ENCODE measurements around the gene CCNG2. TPM values are rescaled to one million over a fixed set of nuclear protein-coding genes. Genes with fewer than 3 reads are reported as not detected.

CCNG2 gene
- polyA plus RNA-seq, 10 donors, result 93.5 to 148 (median 120) TPM

GRCh38 chr4:77145842-77146185, 11.2 kb upstream of the CCNG2 start:
- no peak for DNase-seq

DNA sequence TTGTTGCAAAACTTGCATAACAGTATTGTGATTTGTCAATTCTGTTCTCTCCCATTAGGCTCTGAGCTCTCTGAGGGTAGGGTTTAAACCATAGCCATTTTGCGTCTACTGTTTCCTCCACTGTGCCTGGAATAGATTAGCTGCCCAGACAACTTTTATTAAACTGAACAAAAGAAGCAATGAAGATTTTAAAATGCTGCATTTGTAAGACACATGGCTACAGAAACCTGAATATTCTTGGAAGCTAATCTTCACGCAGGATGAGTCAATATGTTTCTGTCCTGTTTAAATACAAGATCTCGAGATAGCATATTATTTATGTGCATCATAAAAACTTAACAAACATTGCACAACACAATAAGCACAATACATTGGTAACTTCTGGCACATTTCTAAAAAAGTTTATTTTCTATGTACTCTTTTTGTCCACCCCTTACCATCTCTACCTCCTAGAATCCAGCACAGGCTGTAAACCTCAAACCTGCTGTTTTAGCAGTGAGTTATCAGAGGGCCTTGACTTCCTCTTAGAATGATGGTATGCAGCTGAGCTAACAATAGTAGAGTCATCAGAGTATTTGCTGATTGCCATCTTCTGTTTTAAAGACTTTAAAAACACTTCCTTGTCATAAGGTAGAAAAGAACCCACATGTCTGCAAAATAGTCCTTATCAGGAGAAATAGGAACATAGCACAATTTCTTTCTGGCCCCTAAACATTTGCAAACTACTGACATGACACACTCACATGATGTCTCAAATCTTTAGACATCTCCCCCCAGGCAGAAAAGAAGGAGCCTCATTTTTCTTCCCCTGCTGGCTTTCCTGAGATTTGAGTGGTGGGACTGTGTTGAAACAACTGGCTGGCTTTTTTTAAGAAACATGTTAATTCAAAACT, 10.6 kb upstream of the CCNG2 start:
- DNase-seq, result no peak

GRCh38 chr4:77147079-77147782, 9.8 kb upstream of the CCNG2 start:
- DNase-seq, result no peak

- DNase-seq, result no peak
Observed at GRCh38 chr4:77148078-77148477, 8.9 kb upstream of the CCNG2 start.

DNA sequence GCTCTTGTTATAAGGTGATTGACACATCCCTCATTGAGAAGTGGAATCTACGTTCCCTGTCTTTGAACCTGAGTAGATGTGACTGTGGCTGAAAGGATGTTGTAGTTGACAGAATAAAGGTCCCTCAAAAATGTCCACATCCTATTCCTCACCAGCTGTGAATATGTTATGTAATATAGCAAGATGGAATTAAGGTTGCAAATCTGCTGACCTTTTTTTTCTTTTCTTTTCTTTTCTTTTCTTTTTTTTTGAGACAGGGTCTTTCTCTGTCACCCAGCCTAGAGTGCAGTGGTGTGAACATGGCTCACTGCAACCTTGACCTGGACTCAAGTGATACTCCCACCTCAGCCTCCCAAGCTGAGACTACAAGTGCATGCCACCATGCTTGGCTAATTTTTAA, 7.2 kb upstream of the CCNG2 start:
- no peak for DNase-seq

DNA sequence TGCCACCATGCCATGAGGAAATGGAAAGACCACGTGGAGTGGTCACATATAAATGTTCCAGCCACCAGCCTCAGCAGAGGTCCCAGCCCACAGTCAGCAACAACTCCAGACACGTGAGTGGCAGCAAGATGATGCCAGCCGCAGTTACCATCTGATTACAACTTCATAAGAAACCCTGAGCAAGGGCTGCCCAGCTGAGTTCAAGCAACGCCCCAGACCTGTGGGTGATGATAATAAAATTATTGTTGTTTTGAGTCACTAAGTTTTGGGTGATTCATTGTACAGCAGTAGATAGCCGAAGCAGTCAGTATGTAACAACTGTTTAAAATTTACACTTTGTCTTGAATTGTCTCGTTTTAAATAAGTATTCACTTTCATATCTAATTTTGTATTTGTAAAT, 5.8 kb upstream of the CCNG2 start:
- no peak for DNase-seq

GRCh38 chr4:77152421-77152820, 4.6 kb upstream of the CCNG2 start:
- no peak for DNase-seq

GRCh38 chr4:77153006-77153405, 4.0 kb upstream of the CCNG2 start:
- no peak for DNase-seq

DNA sequence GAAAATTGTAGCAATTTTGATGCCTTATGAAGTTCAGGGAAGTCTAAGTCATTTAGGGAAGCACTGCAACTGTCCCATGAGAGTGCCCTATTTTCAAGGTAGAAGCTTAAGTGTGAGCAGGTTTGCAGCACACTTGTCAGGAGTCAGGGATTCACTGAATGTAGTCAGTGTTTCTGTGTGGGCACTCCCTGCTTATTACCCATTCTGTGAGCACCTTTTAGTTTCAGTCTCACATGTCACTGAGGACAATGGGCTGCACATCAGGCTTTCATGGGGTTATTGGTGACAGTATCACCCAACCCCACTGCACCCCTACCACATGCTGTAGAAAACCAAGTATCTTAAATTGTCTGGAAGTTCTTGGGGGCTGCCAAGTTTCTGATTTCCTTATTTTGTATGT, 2.9 kb upstream of the CCNG2 start:
- no peak for DNase-seq

DNA sequence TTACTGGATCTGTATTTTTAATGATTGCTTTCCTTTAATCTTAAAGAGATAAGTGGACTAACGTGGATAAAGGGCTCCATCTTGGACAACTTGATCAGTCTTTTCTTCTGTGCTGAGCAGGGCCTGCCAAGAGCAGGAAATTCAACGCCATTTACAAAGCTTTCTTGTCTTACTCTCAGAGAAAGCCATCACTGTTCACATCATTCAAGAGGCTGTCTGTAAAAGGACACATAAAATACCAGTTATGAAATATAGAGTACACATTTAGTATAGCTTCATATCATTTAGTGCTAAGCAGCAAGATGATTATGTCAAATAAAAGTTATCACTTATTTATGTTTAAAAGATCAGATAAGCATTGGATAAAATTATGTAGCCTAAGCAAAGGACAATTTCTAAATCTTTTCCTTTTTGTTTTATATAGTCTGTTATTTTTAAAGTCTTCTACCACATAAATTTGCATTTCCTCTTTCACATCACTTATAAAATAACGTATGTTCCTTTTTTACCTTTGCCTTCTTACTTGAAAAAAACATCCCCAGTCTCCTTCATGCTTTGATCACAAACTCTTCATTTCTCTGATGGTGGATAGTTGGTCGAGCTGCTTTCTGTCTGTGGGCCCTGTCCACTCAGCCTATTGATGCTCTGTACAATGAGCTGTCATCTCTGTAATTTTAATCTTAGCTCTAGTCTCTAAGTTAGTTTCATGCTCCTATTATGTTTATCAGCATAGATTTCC, 2.1 kb upstream of the CCNG2 start:
- DNase-seq, result no peak

GRCh38 chr4:77155631-77156452, 1.2 kb upstream of the CCNG2 start:
- DNase-seq, result peak in 2 of 3 donors; percentile 30 to 66

DNA sequence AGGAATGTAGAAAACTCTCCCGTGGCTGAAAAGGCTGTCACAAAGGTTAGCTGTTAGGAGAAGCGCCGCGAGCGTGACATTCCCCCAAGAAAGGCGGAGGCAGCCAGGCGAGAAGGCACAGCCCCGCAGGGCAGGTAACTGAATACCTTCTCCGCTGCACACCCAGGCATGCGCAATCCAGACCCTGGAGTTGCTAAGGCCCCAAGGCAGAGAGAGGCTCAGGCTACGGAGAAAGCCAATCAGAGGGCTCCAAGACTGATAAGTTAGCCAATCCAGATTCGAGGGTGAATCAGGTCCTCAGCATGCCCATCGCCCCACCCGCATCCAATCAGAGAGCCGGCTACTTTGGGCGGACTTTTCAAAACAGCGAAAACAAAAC, 485 bp upstream of the CCNG2 start:
- peak; percentile 99 to 100 (median 100) for DNase-seq

DNA sequence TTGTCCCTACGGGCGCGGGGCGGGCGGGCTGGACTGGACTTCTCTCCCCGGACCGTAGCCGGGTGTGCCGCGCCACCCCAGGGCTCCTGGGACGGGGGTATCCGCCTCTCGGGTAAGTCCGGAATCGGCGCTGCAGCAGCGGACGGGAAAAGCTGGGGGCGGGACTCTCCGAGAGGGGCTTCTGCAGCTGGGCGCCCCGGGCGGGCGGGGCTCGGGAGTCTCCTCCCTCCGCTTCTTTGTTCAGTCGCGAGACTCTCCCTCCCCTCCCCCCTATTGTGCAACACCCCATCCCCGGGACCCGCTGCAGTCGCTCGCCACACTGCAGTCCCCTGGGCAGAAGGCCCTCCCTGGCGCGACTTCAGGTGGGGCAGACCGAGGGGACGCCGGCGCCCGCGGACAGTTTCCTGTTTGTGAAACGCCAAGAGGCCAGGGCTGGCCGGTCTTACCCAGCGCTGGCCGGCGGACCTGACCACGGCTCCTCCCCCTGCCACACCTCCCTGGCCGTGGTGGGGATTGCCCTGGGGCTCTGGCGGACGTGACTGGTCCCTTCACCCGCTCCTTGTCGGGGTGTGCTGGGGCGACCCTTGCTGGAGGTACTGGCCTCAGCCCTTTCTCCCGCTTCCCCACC, 966 bp downstream of the CCNG2 start:
- peak; percentile 91 to 98 (median 93) for DNase-seq

- no peak for DNase-seq
Observed at GRCh38 chr4:77158487-77158861, 1.5 kb downstream of the CCNG2 start.

DNA sequence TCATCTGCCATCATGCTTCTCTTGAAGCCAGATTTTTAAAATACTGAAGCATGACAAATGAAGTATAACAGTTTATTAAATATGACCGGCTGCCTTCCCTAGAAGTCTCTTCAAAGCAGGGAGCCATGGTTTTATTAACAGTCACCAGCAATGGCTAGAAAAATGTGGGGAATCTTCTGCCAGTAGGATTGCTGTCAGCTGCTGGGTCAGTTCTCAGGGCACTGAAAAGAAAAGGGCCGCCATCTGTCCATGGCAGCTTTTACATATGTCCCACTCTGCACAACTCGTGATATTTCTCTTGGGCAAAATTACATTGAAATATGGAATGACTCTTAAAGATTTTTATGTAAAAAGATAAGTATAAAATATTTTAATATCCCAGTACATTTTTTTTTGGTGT, 2.8 kb downstream of the CCNG2 start:
- peak in 1 of 3 donors; percentile 45 for DNase-seq

DNA sequence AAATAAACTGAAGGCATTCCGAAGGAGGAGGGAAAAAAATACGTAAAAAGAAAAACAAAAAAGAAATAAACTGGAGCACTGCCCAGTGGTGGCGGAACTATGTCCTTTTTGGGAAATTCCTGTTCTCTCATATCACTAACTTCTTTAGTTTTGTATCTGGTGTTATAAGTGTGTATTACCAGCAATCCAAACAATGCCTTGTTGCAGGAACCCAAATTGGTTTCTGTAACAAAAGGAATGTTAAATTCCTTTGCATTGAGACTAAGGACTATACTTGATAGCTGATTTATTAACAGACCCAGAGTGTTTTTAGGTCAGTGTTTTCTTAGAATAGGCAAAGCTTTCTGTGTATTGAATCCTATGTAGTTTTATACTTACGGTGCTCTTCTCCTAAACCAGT, 6.6 kb downstream of the CCNG2 start:
- no peak for DNase-seq

- no peak for DNase-seq
Observed at GRCh38 chr4:77167173-77167572, 10.2 kb downstream of the CCNG2 start.

DNA sequence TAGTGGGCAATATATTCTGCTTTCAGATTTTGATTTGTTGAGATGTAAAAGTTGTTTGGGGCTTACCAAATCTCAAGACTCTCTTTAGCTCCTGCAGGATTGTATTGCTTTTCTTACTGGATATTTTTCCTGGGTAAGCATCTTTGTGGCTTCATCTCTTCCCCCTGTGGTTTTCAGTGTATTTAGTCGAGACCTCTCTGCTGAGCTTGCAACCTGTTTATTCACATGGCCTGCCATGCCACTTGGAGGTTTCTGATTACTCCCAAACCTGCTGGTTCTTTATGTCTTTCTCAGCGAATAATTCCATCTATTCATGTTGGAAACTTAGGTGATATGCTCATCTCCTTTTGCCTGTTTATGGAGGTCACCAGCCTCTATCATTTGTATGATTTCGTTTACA, 10.9 kb downstream of the CCNG2 start:
- DNase-seq, result no peak

- DNase-seq, result no peak
Observed at GRCh38 chr4:77169481-77169880, 12.5 kb downstream of the CCNG2 start.

GRCh38 chr4:77170926-77171325, 13.9 kb downstream of the CCNG2 start:
- no peak for DNase-seq

DNA sequence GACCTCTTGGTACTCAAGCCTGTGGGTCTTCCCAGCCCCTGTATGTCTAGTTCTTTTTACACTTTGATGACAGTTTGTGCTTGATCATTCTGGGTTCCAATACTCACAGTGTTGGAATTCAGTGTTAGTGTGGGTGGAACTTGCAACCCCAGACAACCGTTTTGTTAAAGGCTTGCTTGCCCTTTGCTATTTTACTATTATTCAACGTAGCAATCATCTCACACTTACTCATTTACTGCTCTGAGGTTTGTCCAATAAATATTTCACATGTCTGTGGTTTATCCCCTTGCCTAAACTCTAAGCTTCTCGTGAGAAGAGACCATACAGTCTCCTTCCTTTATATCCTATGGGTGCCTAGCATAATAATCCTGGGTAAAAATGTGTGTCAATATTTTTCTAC, 15.3 kb downstream of the CCNG2 start:
- peak in 1 of 3 donors; percentile 90 for DNase-seq

All from muscle of back (tissue), 11 donors.